GM18502 (cell line): Measurements from ENCODE around the gene RPA1.

ENCODE experiments used
- ATAC-seq: cut with Tn5 transposase; IDR thresholded peaks from one replicate; pipeline ENCODE4 v1.9.1; 2021; ENCODE audit warnings: mild to moderate bottlenecking; ENCODE audit not compliant: unreplicated experiment, poor library complexity

Gene RPA1

DNA sequence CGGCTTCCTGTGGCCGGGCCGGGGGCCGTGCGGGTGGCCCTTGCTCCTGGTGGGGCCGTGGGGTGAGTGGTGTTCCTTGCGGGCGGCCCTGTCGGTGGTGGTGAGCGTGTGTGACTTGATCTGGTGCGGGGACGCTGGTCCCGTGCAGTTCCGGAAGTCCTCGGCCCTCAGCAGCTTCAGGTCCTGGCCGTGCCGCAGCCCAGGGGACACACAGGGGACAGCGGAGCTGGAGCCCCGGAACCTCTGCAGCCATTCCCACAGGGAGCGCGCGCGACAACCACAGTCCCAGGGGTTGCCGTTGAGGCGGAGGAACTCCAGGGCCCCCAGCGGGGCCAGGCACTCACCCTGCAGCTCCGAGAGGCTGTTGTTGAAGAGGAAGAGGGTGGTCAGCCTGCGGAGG, 107.0 kb downstream of the RPA1 start:
- no peak for ATAC-seq

DNA sequence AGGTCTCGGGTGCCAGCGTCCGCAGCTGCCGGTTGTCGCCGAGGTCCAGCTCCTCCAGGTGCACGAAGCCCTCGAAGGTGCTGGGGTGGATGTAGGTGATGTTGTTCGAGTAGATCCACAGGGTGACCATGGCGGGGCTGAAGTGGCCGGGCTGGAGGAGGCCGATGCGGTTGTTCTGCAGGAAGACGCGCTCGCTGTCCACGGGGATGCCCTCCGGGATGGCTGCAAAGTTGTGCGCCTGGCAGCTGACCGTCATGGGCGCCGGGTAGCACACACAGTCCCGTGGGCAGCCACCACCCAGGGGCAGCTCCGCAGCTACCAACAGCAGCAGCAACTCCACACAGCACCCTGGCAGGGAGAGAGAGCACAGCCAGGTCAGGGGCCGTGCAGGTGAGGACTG, 107.7 kb downstream of the RPA1 start:
- no peak for ATAC-seq

DNA sequence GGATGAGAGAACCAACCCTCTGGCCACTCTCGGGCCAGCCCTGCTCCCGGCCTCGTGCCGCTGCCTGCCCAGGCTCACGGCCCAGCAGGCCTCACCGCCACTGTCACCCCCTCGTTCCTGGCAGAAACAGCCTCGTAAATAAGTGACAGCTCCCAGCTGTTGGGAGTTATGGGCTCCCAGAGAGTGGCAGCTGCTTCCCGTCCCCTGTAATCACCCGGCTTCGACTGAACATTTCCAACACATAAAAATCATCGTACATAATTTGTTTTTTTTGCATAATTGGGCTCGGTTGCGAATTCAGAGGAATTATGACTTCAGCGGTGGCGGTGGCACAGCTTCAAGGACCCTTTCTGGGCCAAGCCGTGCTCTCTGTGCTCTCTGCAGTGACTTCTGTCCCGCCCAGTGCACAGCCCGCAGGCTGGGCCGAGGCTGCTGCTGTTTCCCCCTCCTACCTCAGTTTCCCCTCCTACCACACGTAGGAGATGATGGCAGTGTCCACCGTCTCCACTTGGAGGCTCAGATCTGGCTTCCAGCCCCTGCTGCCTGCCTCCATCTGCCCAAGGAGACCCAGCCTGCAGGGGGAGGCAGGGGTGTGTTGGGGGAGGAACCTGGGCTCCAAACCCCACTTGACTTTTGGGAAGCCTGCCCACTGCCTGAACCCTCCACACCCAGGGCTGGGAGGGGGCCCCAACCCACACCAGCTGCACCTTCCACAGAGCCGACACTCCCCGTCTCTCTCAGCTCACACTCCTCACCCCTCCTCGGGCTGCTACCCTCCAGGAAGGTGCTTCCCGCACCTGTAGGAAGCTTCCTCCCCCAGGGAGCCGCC, 110.4 kb downstream of the RPA1 start:
- ATAC-seq: no peak

DNA sequence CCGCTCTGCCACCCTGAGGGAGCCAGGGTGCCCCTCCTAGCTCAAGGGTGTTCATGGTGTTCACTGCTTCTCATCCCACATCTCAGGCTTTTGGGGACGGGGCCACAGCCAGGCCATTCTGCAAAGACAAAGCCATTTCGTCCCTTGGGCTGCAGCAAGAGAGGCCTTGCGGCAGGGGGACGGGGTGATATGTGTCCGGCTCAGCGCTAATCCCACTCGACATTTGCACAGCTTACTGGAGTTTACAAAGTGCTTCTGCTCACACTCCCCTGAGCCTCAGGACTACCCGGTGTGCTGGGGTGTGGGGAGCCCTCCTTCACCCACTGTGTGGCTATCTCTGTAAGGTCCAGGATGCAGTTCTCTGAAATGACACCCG, 111.0 kb downstream of the RPA1 start:
- no peak for ATAC-seq

DNA sequence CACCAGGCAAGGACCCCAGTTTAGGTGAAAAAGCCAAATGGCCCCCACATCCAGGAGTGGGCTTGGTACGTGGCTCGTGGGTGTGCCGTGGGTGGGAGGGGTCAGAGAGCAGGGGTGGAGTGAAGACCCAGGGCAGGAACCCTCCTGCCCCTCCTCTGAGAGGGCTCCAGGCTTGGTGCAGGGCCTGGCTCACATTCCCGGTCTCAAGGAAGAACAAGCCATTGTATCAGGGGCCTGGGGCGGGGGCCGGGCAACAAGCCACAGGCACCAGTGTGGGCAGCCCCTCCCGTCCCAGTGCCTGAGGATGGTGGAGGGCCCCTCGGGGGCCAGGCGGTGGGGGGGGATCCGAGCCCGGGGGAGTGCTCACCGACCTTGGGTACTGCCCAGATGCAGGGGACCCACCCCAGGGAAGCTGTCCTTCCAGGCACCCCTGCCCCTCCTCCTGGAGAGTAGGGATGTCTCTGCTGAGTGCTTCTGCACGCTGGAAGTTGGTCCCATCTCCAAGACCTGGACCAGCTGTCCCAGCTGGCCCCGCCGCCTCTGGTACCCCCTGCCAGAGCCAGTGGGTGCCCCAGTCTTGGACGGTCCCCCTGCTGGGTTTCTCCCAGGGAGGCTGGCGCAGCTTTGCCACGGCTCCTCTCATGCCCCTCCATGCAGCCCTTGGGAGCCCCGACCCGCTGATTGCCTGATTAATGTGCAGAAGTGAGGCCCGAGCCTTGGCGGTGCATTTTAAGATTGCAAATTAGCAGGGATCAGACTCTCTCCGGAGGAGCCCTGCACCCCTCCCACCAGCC, 111.7 kb downstream of the RPA1 start:
- ATAC-seq: no peak

DNA sequence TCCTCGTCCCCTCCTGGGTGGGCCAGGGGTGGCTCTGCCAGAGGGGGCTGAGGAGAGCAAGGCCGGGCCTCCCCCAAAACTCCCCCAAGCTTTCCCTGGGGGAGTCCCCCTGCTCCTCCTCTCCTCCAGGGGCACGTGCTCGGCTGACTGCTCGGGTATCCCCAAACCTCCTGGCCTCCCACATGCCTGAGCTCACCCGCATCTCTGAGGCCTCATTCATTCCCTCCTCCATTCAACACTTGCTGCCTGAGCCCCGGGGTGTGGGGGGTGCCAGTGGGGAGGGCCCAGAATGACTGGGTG, 112.2 kb downstream of the RPA1 start:
- ATAC-seq: no peak

DNA sequence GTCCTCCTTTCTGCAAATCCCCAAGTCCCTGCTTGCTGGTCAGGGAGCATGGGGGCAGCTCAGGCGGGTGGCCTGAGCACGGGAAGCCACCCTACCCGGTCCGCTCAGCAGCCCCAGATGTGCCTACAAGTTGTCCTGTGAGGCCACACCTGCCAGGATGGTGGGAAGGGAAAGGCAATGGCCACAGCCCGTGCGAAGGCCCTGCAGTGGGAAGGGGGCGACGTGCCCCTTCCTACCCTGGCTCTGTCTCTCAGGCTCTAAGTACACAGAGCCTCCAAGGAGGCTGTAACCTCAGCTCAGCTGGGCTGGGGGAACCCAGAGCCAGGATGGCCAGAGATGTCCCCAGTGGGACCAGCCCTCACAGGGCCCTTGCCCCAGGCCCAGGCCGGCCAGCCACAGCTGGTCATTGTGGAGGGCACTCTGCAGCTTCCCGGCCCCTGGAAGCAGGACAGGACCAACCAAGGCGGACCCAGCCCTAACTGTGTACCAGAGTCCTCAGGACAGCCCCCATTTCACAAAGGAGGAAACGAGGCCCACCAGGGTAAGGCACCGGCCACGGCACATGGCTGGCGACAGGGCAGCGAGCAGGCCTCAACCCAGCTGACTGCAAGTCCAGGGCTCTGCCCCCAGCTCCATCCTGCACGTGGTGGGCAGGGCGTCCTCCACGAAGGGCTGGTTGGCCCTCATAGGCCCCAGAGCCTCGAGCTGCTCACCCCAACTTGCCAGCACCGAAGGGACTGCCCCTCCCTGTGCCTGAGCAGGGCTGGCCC, 113.0 kb downstream of the RPA1 start:
- ATAC-seq: no peak

DNA sequence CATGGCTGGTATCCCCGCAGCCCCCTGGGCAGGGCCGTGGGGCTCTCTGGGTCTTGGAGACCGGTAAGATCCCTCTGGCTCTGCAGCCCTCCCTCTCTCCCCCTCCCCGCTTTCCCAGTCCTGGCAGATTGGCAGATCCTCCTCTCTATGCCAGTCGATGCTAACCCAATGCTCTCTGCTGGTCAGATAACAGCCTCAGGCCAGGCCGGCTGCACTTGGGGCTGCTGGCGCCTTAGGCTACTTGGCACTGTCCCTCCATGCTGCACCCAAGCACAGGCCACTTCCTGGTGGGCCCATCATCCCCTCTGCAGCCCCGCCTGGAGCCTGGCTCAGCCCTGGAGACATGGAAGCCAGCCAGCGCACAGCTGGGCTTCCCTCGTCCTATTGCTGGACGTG, 113.6 kb downstream of the RPA1 start:
- ATAC-seq: no peak

DNA sequence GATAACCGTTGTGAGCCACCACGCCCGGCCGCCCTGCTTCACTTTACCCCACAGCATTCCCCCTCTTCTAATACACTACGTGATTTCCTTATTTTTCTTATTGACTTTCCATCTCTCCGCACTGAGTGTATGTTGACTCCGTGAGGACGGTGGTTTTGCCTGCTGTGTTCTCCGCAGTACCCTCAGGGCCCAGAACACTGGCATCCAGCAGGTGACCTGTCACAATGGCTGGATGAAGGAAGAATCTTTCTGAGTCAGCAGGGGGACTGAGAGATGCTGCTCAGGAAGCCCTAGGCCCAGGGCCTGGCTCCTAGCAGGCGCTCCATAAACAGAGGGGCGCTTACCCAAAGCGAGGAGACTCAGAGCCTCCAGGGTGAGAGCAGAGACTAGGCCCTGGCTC, 115.8 kb downstream of the RPA1 start:
- ATAC-seq: no peak

DNA sequence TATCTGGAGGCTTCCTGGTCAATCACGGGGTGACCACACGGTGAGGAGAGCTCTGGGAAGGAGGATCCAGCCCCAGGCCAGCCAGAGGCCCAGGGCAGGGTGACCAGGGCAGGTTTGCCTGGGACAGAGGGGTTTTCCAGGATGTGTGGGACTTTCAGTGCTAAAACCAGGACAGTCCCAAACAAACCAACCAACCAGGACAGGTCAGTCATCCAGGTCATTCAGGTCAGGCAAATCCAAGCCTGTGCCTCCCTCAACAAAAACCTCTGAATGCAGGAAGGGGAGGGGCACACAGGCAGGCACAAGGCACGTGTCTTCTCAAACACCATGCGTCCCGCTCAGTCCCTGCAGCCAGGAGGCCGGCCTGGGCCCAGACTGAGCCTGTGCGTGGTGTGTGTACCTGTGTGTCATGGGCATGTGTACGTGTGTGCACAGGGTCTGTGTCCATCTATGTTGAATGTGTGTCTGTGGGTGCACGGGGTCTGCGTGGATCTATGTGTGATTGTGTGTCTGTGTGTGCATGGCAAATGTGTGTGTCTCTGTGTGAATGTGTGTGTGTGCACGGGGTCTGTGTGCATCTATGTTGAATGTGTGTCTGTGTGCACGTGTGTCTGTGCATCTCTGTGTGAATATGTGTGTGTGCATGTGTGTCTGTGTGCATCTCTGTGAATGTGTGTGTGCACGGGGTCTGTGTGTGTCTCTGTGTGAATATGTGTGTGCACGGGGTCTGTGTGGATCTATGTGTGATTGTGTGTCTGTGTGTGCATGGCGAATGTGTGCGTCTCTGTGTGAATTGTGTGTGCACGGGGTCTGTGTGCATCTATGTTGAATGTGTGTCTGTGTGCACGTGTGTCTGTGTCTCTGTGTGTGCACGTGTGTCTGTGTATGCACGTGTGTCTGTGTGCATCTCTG, 116.5 kb downstream of the RPA1 start:
- no peak for ATAC-seq

DNA sequence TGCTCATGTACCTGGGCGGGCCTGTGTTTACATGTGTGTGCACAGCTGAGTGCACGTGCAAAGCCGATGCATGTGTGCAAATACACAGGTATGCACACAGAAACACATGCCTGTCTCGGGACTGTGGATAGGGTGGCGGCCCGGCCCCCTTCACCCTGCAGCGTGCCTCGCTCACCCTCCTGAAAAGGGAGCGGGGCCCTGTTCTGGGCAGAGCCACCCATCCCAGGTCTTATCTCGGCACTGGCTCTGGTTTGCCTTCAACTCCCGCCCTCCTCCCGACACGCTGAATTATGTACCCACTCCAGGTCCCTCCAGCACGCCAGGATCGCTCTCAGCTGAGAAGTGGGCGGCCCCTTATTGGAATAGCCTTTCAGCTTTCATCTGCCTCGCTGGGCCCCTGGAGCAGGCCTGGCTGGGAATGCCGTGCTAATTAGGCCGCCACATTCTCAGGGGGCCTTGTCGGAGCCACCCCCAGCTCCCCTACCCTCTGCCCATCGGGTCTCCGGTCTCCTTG, 117.5 kb downstream of the RPA1 start:
- no peak for ATAC-seq

DNA sequence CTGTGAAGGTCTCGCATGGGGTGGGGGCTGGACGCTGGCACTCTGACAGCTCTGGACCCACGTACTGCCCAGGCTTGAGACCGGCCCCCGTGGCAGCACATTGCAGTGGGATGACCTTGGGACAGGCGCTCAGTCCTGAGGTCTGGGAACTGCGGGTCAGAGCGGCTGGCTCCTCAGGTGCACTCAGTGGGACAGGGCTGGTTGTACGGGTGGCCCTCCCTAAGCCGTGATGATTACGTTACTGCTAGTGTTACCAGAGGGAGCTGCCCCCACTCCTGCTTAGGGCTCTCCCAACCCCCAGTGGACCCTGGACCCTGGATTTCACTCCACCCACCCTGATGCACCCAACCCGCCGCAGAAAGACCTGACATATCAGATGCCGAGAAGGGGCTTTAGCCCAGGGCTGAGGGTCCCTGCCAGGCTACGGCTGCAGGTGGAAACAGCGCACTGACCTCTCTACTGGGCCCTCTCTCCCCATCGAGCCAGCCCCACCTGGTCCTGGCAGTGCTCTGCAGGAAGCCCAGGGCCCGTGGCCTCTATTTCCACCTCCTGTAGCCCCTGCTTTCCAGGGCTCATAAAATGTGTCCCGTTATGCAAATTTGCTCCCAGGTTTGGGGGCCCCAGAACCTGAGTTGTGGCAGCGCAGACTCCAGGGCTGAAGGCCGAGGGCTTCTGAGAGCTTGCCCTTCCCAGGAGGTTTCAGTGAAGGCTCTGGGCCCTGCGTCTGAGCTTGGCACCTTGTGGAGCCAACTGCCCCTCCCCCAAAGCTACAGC, 118.1 kb downstream of the RPA1 start:
- ATAC-seq: no peak

DNA sequence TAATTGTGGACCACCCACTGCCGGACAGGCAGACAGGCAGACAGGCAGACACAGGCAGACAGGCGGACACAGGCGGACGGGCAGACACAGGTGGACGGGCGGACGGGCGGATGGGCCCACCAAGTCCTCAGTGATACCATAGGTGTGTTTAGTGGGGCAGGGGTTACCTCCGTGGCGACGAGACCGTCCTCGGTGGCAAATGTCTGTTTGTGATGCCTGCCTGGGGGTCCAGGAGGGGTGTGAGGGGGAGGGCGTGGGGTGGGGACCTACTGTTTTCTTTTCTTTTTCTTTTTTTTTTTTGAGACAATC, 118.7 kb downstream of the RPA1 start:
- no peak for ATAC-seq
